Activated CD8-positive, alpha-beta T cell treated with anti-CD3 and anti-CD28 coated beads for 36 hours (primary cell): ENCODE data around the gene EXOC4. TPM values are rescaled to one million over a fixed set of nuclear protein-coding genes. Genes with fewer than 3 reads are reported as not detected.

Experiments
- ATAC-seq: fragments of 200-7000 bp; cut with Tn5 transposase; one replicate; pipeline ENCODE4 v1.10.0; 2021; ENCODE audit warnings: mild to moderate bottlenecking, moderate library complexity
- CTCF ChIA-PET: fragments of 350-600 bp; sonication (Branson Sonifier 250); formaldehyde crosslinking; loops from one replicate; lab custom pipeline; 2021; ENCODE audit warnings: antibody characterized with exemption; lab: Charles Lee
- POLR2A ChIA-PET: fragments of 350-600 bp; sonication (Branson Sonifier 250); formaldehyde crosslinking; loops from one replicate; lab custom pipeline; 2021; ENCODE audit warnings: antibody characterized with exemption; lab: Charles Lee
- DNase-seq: peaks from one replicate; pipeline ENCODE4 v3.0.0-alpha.2; 2020
- H3K27ac Mint-ChIP-seq: one replicate; pipeline ENCODE4 v1.8.0; 2021; ENCODE audit warnings: mild to moderate bottlenecking, mixed read lengths
- H3K27me3 Mint-ChIP-seq: one replicate; pipeline ENCODE4 v1.8.0; 2021; ENCODE audit warnings: mixed read lengths
- H3K36me3 Mint-ChIP-seq: one replicate; pipeline ENCODE4 v1.8.0; 2021; ENCODE audit warnings: low read depth, mixed read lengths
- H3K4me1 Mint-ChIP-seq: one replicate; pipeline ENCODE4 v1.8.0; 2021; ENCODE audit warnings: low read depth, mixed read lengths
- H3K4me3 Mint-ChIP-seq: one replicate; pipeline ENCODE4 v1.8.0; 2021; ENCODE audit warnings: mild to moderate bottlenecking, moderate library complexity, mixed read lengths
- H3K9me3 Mint-ChIP-seq: one replicate; pipeline ENCODE4 v1.8.0; 2021; ENCODE audit warnings: mixed read lengths
- CTCF ChIP-seq: fragments of 200-600 bp; IDR thresholded peaks from one replicate; pipeline ENCODE4 v1.8.0; 2022; ENCODE audit warnings: antibody characterized with exemption, mild to moderate bottlenecking
- intact Hi-C: fragments of 100-400 bp; cut with micrococcal nuclease; formaldehyde crosslinking; loops from one replicate; pipeline ENCODE4 v1.10.0; 2022
- total RNA-seq, 2 experiments: library from RNA; stranded (reverse); gene quantifications; one replicate each; pipeline ENCODE4 v1.2.3, GENCODE V29; 2021

EXOC4 gene
- total RNA-seq, 2 experiments from 2014 or later: 54.1 to 61.7 TPM

- no peak overlapping the region for H3K27ac Mint-ChIP-seq
- POLR2A ChIA-PET: no interaction called here
- no peaks in the 10 kb centered on the region for H3K36me3 Mint-ChIP-seq
- ATAC-seq (no peak), DNase-seq (no peak)
- H3K9me3 Mint-ChIP-seq: no peaks in the 10 kb centered on the region
- CTCF ChIA-PET: no interaction called here
- H3K27me3 Mint-ChIP-seq: no peaks in the 10 kb centered on the region
- TF ChIP-seq CTCF: no peak
- no peaks in the 10 kb centered on the region for H3K4me1 Mint-ChIP-seq
- H3K4me3 Mint-ChIP-seq: no peak overlapping the region
- intact Hi-C loops: no loop called here
Observed at GRCh38 chr7:133755901-133756300, 503.0 kb downstream of the EXOC4 start.

- Mint-ChIP-seq H3K27me3 (no peaks in the 10 kb centered on the region), H3K27ac (no peak overlapping the region), H3K9me3 (no peaks in the 10 kb centered on the region), H3K36me3 (peaks cover 2% of the 10 kb centered on the region), H3K4me3 (no peak overlapping the region), H3K4me1 (no peaks in the 10 kb centered on the region)
- no peak for TF ChIP-seq CTCF
- CTCF ChIA-PET: interaction anchor here (1.1 kb wide), 1 partner anchor 10 kb away, joined by 4 read pairs; no protein-coding TSS in a partner anchor
- ATAC-seq (no peak), DNase-seq (no peak)
- intact Hi-C loops: no loop called here
- POLR2A ChIA-PET: no interaction called here
Observed at GRCh38 chr7:133761443-133761842, 508.6 kb downstream of the EXOC4 start.

GRCh38 chr7:133763076-133763640 lies 510.3 kb downstream of the EXOC4 start:
- ChIA-PET CTCF (no interaction called here), POLR2A (no interaction called here)
- no peak for DNase-seq
- intact Hi-C loops: no loop called here
- ATAC-seq: no peak
- no peak for TF ChIP-seq CTCF
- Mint-ChIP-seq H3K4me1 (no peaks in the 10 kb centered on the region), H3K27ac (no peak overlapping the region), H3K9me3 (no peaks in the 10 kb centered on the region), H3K4me3 (no peak overlapping the region), H3K27me3 (no peaks in the 10 kb centered on the region), H3K36me3 (peaks cover 2% of the 10 kb centered on the region)

GRCh38 chr7:133769668-133770067 lies 516.8 kb downstream of the EXOC4 start:
- TF ChIP-seq CTCF: no peak
- ChIA-PET CTCF (no interaction called here), POLR2A (no interaction called here)
- Mint-ChIP-seq H3K27me3 (no peaks in the 10 kb centered on the region), H3K27ac (no peak overlapping the region), H3K4me1 (no peaks in the 10 kb centered on the region), H3K4me3 (no peak overlapping the region), H3K36me3 (no peaks in the 10 kb centered on the region), H3K9me3 (no peaks in the 10 kb centered on the region)
- intact Hi-C loops: no loop called here
- ATAC-seq (no peak), DNase-seq (no peak)

GRCh38 chr7:133770863-133771492 lies 518.1 kb downstream of the EXOC4 start:
- no peaks in the 10 kb centered on the region for H3K27me3 Mint-ChIP-seq
- H3K9me3 Mint-ChIP-seq: no peaks in the 10 kb centered on the region
- H3K4me1 Mint-ChIP-seq: no peaks in the 10 kb centered on the region
- no peak for TF ChIP-seq CTCF
- intact Hi-C loops: no loop called here
- no peak overlapping the region for H3K4me3 Mint-ChIP-seq
- ChIA-PET CTCF (no interaction called here), POLR2A (no interaction called here)
- no peak for ATAC-seq
- no peak for DNase-seq
- no peak overlapping the region for H3K27ac Mint-ChIP-seq
- H3K36me3 Mint-ChIP-seq: no peaks in the 10 kb centered on the region
